NCI-H2227 (cell line): ENCODE data around the gene RASA1.
"Not testable (repeated sequence)": the region's sequence is repeated elsewhere in the genome, so short reads cannot be mapped to it uniquely, and the experiment has no call there.

Experiments used
- DNase-seq: peaks from one replicate; lab custom pipeline; 2025; ENCODE audit not compliant: unreplicated experiment; lab: John Stamatoyannopoulos, UW

The RASA1 gene

GRCh38 chr5:87278590-87279100, 11.0 kb downstream of the RASA1 start:
- DNase-seq, result no peak

GRCh38 chr5:87282269-87282668, 14.6 kb downstream of the RASA1 start:
- no peak for DNase-seq

- not testable (repeated sequence) for DNase-seq
Observed at GRCh38 chr5:87287266-87287665, 19.6 kb downstream of the RASA1 start.

GRCh38 chr5:87298692-87299362, 31.1 kb downstream of the RASA1 start:
- no peak for DNase-seq

- DNase-seq, result no peak
Observed at GRCh38 chr5:87300176-87300575, 32.5 kb downstream of the RASA1 start.

GRCh38 chr5:87300744-87301143, 33.1 kb downstream of the RASA1 start:
- no peak for DNase-seq

- DNase-seq, result no peak
Observed at GRCh38 chr5:87302061-87302460, 34.4 kb downstream of the RASA1 start.

- DNase-seq, result no peak
Observed at GRCh38 chr5:87303324-87303723, 35.6 kb downstream of the RASA1 start.

- not testable (repeated sequence) for DNase-seq
Observed at GRCh38 chr5:87306090-87306489, 38.4 kb downstream of the RASA1 start.

GRCh38 chr5:87307796-87308423, 40.2 kb downstream of the RASA1 start:
- no peak for DNase-seq

GRCh38 chr5:87311405-87312279, 44.0 kb downstream of the RASA1 start:
- DNase-seq, result no peak

GRCh38 chr5:87313216-87313615, 45.5 kb downstream of the RASA1 start:
- DNase-seq, result no peak

GRCh38 chr5:87319469-87319868, 51.8 kb downstream of the RASA1 start:
- DNase-seq, result no peak

- DNase-seq, result no peak
Observed at GRCh38 chr5:87321605-87322004, 53.9 kb downstream of the RASA1 start.

- no peak for DNase-seq
Observed at GRCh38 chr5:87322381-87322780, 54.7 kb downstream of the RASA1 start.

GRCh38 chr5:87327998-87328397, 60.3 kb downstream of the RASA1 start:
- DNase-seq, result no peak

- no peak for DNase-seq
Observed at GRCh38 chr5:87329114-87329513, 61.4 kb downstream of the RASA1 start.

GRCh38 chr5:87339986-87340385, 72.3 kb downstream of the RASA1 start:
- no peak for DNase-seq

GRCh38 chr5:87340716-87341115, 73.0 kb downstream of the RASA1 start:
- no peak for DNase-seq

GRCh38 chr5:87347272-87347671, 79.6 kb downstream of the RASA1 start:
- DNase-seq, result no peak

- no peak for DNase-seq
Observed at GRCh38 chr5:87347841-87348240, 80.2 kb downstream of the RASA1 start.

- no peak for DNase-seq
Observed at GRCh38 chr5:87354496-87354895, 86.8 kb downstream of the RASA1 start.
